ENCODE results near the gene MTMR2.
A peak's percentile ranks its signal among the peaks of the same experiment; 100 is the strongest.

DNA sequence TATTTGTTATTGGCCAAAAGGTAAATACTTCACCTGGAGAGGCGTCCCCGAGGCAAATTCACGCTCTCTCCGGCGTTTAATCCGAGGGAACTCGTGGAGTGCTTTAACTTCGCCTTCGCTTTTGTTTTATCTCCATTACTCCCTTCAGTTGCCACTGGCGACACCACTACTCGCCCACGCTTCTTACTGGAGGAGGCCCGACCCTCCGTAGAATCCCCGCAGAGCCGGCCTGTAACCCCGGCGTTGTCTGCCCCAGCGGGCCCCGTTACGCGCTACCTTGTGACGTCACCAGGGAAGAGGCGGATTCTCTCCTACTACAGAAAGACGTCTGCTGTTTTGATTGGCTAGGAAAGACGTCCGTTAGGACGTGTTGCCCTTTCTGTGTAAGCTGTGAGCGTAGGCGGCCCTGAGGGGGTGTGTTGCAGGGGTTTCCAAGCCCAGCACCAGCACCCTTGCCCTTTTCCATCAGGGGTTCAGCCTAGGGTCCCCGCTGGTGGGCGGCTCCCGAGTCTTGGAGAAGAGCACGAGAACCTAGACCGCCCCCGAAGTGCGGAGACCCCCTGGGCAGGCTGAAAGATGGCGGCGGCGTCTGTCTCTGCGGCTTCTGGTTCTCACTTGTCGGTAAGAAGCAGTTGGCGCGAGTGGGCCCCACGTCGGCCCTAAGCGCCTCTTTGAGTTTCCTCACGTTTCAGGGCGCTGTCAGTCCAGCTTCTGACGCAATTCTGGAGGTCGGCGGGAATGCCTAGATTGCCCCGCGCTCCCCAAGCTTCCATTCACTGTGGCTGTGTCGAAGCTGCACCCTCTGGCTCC is 133.6 kb downstream of the MTMR2 start, which contains the start of gene CEP57:
- TF ChIP-seq, protein P1, sequence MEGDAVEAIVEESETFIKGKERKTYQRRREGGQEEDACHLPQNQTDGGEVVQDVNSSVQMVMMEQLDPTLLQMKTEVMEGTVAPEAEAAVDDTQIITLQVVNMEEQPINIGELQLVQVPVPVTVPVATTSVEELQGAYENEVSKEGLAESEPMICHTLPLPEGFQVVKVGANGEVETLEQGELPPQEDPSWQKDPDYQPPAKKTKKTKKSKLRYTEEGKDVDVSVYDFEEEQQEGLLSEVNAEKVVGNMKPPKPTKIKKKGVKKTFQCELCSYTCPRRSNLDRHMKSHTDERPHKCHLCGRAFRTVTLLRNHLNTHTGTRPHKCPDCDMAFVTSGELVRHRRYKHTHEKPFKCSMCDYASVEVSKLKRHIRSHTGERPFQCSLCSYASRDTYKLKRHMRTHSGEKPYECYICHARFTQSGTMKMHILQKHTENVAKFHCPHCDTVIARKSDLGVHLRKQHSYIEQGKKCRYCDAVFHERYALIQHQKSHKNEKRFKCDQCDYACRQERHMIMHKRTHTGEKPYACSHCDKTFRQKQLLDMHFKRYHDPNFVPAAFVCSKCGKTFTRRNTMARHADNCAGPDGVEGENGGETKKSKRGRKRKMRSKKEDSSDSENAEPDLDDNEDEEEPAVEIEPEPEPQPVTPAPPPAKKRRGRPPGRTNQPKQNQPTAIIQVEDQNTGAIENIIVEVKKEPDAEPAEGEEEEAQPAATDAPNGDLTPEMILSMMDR (IDR thresholded peaks at IDR 0.05; ENCODE audit: insufficient read depth, low read length), result no peak
- TF ChIP-seq POLR2AphosphoS5 (IDR thresholded peaks at IDR 0.05; ENCODE audit: low read depth), result peak; percentile 75
- TF ChIP-seq, protein P2, sequence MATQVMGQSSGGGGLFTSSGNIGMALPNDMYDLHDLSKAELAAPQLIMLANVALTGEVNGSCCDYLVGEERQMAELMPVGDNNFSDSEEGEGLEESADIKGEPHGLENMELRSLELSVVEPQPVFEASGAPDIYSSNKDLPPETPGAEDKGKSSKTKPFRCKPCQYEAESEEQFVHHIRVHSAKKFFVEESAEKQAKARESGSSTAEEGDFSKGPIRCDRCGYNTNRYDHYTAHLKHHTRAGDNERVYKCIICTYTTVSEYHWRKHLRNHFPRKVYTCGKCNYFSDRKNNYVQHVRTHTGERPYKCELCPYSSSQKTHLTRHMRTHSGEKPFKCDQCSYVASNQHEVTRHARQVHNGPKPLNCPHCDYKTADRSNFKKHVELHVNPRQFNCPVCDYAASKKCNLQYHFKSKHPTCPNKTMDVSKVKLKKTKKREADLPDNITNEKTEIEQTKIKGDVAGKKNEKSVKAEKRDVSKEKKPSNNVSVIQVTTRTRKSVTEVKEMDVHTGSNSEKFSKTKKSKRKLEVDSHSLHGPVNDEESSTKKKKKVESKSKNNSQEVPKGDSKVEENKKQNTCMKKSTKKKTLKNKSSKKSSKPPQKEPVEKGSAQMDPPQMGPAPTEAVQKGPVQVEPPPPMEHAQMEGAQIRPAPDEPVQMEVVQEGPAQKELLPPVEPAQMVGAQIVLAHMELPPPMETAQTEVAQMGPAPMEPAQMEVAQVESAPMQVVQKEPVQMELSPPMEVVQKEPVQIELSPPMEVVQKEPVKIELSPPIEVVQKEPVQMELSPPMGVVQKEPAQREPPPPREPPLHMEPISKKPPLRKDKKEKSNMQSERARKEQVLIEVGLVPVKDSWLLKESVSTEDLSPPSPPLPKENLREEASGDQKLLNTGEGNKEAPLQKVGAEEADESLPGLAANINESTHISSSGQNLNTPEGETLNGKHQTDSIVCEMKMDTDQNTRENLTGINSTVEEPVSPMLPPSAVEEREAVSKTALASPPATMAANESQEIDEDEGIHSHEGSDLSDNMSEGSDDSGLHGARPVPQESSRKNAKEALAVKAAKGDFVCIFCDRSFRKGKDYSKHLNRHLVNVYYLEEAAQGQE (IDR thresholded peaks at IDR 0.05; ENCODE audit: insufficient replicate concordance, low read depth), result peak; percentile 39
